ENCODE measurements around the gene SLC11A1. TPM values are rescaled to one million over a fixed set of nuclear protein-coding genes. Genes with fewer than 3 reads are reported as not detected.

SLC11A1 gene
- total RNA-seq, 1 experiment from 2014 or later: 0.09 TPM

DNA sequence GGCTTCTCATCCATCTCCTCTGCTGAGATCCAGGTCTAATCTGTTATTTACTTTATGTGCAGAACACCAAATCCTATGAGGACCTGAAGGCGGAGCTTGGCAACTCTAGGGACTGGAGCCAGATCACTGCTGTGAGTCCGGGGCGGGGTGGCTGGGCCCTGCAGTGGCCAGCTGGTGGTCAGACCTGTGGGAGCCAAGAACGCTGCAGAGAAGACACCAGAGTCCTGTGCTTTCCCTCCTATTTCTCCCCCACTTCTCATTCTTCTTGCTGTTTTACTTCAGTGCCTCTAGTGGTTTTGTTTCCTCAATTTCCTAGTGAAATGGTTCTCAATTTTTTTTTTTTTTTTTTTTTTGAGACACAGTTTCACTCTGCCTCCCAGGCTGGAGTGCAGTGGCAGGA, 56.5 kb downstream of the SLC11A1 start:
- CTCF ChIA-PET: no interaction called here

DNA sequence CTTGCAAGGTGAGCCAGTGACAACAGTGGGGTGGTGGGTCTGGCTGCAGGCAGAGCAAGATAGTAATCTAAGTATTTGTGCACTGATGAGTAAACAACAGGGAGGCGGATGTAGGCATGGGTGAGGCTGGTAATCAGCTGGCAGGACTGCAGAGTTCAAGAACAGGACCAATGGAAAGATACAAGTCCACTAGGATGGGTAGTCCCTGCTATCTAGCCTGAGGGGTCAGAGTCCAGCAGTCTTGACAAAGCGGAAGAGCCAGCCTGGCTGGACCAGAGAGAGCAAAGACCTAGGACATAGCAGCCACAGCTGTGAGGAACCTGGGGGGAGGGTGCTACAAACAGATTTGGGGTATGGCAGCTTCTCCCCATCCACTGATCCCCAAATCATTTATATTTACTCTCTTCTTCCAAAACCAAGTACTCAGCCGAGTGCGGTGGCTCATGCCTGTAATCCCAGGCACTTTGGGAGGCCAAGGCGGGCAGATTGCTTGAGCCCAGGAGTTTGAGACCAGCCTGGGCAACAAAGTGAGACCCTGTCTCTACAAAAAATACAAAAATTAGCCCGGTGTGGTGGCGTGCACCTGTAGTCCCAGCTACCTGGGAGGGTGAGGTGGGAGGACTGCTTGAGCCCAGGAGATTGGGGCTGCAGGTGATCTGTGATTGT, 62.8 kb downstream of the SLC11A1 start:
- CTCF ChIA-PET: interaction anchor here (0.7 to 1.4 kb wide), 3 partner anchors 21 to 386 kb away, joined by 3 read pairs; partner anchors contain the start of gene CATIP
- Mint-ChIP-seq H3K27me3 (ENCODE audit: insufficient read depth, unreplicated experiment) (no peaks in the 10 kb centered on the region), H3K9me3 (ENCODE audit: unreplicated experiment) (no peaks in the 10 kb centered on the region), H3K27ac (ENCODE audit: low read depth, unreplicated experiment) (no peak overlapping the region), H3K36me3 (ENCODE audit: insufficient read depth, unreplicated experiment) (peaks cover 23% of the 10 kb centered on the region), H3K4me3 (ENCODE audit: unreplicated experiment) (no peak overlapping the region), H3K4me1 (ENCODE audit: insufficient read depth, unreplicated experiment) (peaks cover 6% of the 10 kb centered on the region)
- no TSS peak for BruUV-seq (replicated peaks)
- DNase-seq (ENCODE audit: unreplicated experiment): no peak
- TF ChIP-seq, protein P1, sequence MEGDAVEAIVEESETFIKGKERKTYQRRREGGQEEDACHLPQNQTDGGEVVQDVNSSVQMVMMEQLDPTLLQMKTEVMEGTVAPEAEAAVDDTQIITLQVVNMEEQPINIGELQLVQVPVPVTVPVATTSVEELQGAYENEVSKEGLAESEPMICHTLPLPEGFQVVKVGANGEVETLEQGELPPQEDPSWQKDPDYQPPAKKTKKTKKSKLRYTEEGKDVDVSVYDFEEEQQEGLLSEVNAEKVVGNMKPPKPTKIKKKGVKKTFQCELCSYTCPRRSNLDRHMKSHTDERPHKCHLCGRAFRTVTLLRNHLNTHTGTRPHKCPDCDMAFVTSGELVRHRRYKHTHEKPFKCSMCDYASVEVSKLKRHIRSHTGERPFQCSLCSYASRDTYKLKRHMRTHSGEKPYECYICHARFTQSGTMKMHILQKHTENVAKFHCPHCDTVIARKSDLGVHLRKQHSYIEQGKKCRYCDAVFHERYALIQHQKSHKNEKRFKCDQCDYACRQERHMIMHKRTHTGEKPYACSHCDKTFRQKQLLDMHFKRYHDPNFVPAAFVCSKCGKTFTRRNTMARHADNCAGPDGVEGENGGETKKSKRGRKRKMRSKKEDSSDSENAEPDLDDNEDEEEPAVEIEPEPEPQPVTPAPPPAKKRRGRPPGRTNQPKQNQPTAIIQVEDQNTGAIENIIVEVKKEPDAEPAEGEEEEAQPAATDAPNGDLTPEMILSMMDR (IDR thresholded peaks at IDR 0.05; ENCODE audit: unreplicated experiment): no peak
- POLR2A ChIA-PET: no interaction called here
- intact Hi-C loops (cut with micrococcal nuclease): loop anchor here (5.0 kb wide), 1 partner anchor 38 kb away; no protein-coding TSS in a partner anchor

More for the DNA sequence above, 56.5 kb downstream of the SLC11A1 start:
- DNase-seq (ENCODE audit: unreplicated experiment): no peak
- POLR2A ChIA-PET: interaction anchor here (0.6 to 0.7 kb wide), 2 partner anchors 12 to 75 kb away, joined by 3 read pairs; no protein-coding TSS in a partner anchor
- Mint-ChIP-seq H3K4me3 (ENCODE audit: unreplicated experiment) (no peak overlapping the region), H3K27ac (ENCODE audit: low read depth, unreplicated experiment) (no peak overlapping the region), H3K4me1 (ENCODE audit: insufficient read depth, unreplicated experiment) (no peaks in the 10 kb centered on the region), H3K27me3 (ENCODE audit: insufficient read depth, unreplicated experiment) (no peaks in the 10 kb centered on the region), H3K9me3 (ENCODE audit: unreplicated experiment) (no peaks in the 10 kb centered on the region), H3K36me3 (ENCODE audit: insufficient read depth, unreplicated experiment) (no peaks in the 10 kb centered on the region)
- TF ChIP-seq, protein P1 (IDR thresholded peaks at IDR 0.05; ENCODE audit: unreplicated experiment): no peak
- no TSS peak for BruUV-seq (replicated peaks)
- intact Hi-C loops (cut with micrococcal nuclease): no loop called here

DNA sequence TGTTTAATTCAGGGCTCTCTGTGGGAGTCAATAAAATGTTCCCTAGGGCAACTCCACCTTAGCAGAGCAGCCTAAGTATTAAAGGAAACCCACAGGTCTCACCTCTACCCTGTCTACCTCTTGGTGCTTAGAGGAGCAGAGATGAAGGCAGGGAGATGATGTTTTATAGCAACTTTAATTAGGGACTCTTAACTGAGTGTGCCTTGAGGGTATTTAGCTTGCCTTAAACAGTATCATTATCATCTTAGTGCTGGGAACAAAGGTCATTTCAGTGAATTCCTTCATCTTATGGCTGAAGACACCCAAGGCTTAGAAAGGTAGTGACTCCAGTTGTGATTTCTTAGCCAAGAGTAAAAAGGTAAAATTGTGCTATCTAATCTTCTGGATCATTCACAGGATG, 63.5 kb downstream of the SLC11A1 start:
- H3K4me1 Mint-ChIP-seq (ENCODE audit: insufficient read depth, unreplicated experiment): peaks cover 6% of the 10 kb centered on the region
- POLR2A ChIA-PET: no interaction called here
- no peak overlapping the region for H3K27ac Mint-ChIP-seq (ENCODE audit: low read depth, unreplicated experiment)
- peaks cover 25% of the 10 kb centered on the region for H3K36me3 Mint-ChIP-seq (ENCODE audit: insufficient read depth, unreplicated experiment)
- H3K9me3 Mint-ChIP-seq (ENCODE audit: unreplicated experiment): no peaks in the 10 kb centered on the region
- CTCF ChIA-PET: interaction anchor here (0.7 to 1.5 kb wide), 3 partner anchors 20 to 385 kb away, joined by 3 to 6 read pairs (median 3); partner anchors contain the start of gene CATIP
- no TSS peak for BruUV-seq (replicated peaks)
- intact Hi-C loops (cut with micrococcal nuclease): loop anchor here (5.0 kb wide), 1 partner anchor 38 kb away; no protein-coding TSS in a partner anchor
- no peak for DNase-seq (ENCODE audit: unreplicated experiment)
- no peaks in the 10 kb centered on the region for H3K27me3 Mint-ChIP-seq (ENCODE audit: insufficient read depth, unreplicated experiment)
- H3K4me3 Mint-ChIP-seq (ENCODE audit: unreplicated experiment): no peak overlapping the region
- TF ChIP-seq, protein P1 (IDR thresholded peaks at IDR 0.05; ENCODE audit: unreplicated experiment): no peak

Small RNA genes lying within 50 kb of the gene (microRNA-seq; reads per million reads assigned to microRNA genes)
- gene MIR26B (31,507 reads per million, percentile 99 among the genes with 10 or more reads in this experiment), gene MIR6810 (not detected)

Other genes starting within 250 kb of the SLC11A1 start
- gene CXCR1, start 215.3 kb upstream of the SLC11A1 start, total RNA-seq (2022): 0.12 TPM in 1 of 2 replicates, not detected in the other
- 196 and 284 TPM in 2 replicates for gene ARPC2, start 165.1 kb upstream of the SLC11A1 start, total RNA-seq (2022)
- gene GPBAR1, start 121.3 kb upstream of the SLC11A1 start, total RNA-seq (2022): 0.16 TPM in 1 of 2 replicates, not detected in the other
- 95.7 and 98.7 TPM in 2 replicates for gene AAMP, start 112.1 kb upstream of the SLC11A1 start, total RNA-seq (2022)
- gene PNKD, start 111.8 kb upstream of the SLC11A1 start, total RNA-seq (2022): 13.0 and 23.1 TPM in 2 replicates
- gene TMBIM1, start 89.8 kb upstream of the SLC11A1 start, total RNA-seq (2022): 96.8 and 107 TPM in 2 replicates
- gene CATIP, start 25.4 kb upstream of the SLC11A1 start, total RNA-seq (2022): not detected in 2 replicates
- gene CTDSP1, start 17.6 kb downstream of the SLC11A1 start, total RNA-seq (2022): 71.2 and 72.3 TPM in 2 replicates
- gene VIL1, start 36.9 kb downstream of the SLC11A1 start, total RNA-seq (2022): not detected in 2 replicates
- gene USP37, start 186.1 kb downstream of the SLC11A1 start, total RNA-seq (2022): 11.6 and 16.4 TPM in 2 replicates
- 64.9 and 66.1 TPM in 2 replicates for gene CNOT9, start 186.6 kb downstream of the SLC11A1 start, total RNA-seq (2022)
- 0.40 and 0.86 TPM in 2 replicates for gene PLCD4, start 225.6 kb downstream of the SLC11A1 start, total RNA-seq (2022)